Stimulated activated naive CD8-positive, alpha-beta T cell treated with anti-CD3 and anti-CD28 coated beads, Interleukin-15, Interleukin-2, amounts not matched to agents 100 ng/mL and 50 ng/mL, for 24 hours (primary cell): ENCODE results near the gene ZMYND19.
A peak's percentile ranks its signal among the peaks of the same experiment; 100 is the strongest.
"Not testable (repeated sequence)": the region's sequence is repeated elsewhere in the genome, so short reads cannot be mapped to it uniquely, and the experiment has no call there.

Source experiments
- H3K27ac Mint-ChIP-seq: one replicate; pipeline ENCODE4 v1.8.0; 2021; ENCODE audit warnings: mild to moderate bottlenecking, mixed read lengths
- H3K27me3 Mint-ChIP-seq: one replicate; pipeline ENCODE4 v1.8.0; 2021; ENCODE audit warnings: mixed read lengths
- H3K36me3 Mint-ChIP-seq: one replicate; pipeline ENCODE4 v1.8.0; 2021; ENCODE audit warnings: low read depth, mixed read lengths
- H3K4me1 Mint-ChIP-seq: one replicate; pipeline ENCODE4 v1.8.0; 2021; ENCODE audit warnings: low read depth, mixed read lengths
- H3K4me3 Mint-ChIP-seq: one replicate; pipeline ENCODE4 v1.8.0; 2021; ENCODE audit warnings: mild to moderate bottlenecking, mixed read lengths
- H3K9me3 Mint-ChIP-seq: one replicate; pipeline ENCODE4 v1.8.0; 2021; ENCODE audit warnings: mixed read lengths

ZMYND19 gene

GRCh38 chr9:137583347-137583746 is 7.0 kb downstream of the ZMYND19 start:
- Mint-ChIP-seq H3K4me3 (no peak overlapping the region), H3K36me3 (peaks cover 50% of the 10 kb centered on the region), H3K27ac (no peak overlapping the region), H3K4me1 (peaks cover 14% of the 10 kb centered on the region), H3K27me3 (no peaks in the 10 kb centered on the region), H3K9me3 (no peaks in the 10 kb centered on the region)

- Mint-ChIP-seq H3K27ac (no peak overlapping the region), H3K27me3 (no peaks in the 10 kb centered on the region), H3K4me1 (peaks cover 14% of the 10 kb centered on the region), H3K36me3 (peaks cover 41% of the 10 kb centered on the region), H3K9me3 (no peaks in the 10 kb centered on the region), H3K4me3 (no peak overlapping the region)
Observed at GRCh38 chr9:137582286-137582860, 7.9 kb downstream of the ZMYND19 start.

DNA sequence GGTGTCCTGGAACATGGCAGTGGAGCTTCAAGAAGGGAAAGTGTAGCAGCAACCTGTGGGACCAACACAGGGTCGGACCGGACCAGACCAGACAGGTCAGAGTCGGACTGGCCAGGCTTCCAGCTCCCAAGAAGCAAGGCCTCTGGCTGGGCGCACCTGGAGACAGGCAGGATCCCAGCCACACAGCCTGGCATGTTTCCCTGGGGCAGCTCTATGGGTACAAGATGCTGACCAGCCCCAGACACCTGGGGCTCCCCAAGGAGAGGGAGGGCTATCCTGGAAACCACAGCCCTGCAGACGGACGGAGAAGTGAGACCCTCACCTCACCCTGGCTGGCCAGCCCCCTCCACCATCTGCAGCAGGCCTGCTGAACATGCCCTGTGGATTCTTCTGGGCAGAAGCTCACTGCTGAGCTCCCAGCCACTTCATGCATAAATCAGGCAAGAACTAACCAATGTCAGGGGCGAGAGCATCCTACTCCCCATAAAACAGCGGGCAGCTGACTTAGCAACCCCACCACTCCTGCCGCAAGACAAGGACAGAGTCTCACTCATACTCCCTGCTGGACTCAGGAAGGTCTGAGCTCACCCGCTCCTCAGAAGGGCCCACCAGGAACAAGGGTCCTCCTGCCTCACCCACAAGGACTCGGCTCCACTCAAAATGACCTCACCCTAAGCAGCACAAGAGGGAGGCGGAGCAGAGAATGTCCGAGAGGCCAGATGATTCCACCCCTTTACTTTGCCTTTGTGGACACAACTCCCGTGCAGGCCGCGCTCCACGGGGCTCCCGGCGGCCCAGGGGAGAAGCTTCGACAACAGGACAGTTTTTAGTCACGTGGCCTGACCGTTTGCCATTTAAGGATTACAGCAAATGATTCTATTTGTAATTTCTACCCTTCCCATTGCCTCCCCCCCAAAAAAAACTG is 8.7 kb downstream of the ZMYND19 start:
- Mint-ChIP-seq H3K27me3 (no peaks in the 10 kb centered on the region), H3K9me3 (no peaks in the 10 kb centered on the region), H3K27ac (peak overlapping the region; percentile 26), H3K4me3 (no peak overlapping the region), H3K4me1 (peaks cover 21% of the 10 kb centered on the region), H3K36me3 (peaks cover 39% of the 10 kb centered on the region)

- H3K4me1 Mint-ChIP-seq: peaks cover 28% of the 10 kb centered on the region
- peaks cover 38% of the 10 kb centered on the region for H3K36me3 Mint-ChIP-seq
- no peak overlapping the region for H3K4me3 Mint-ChIP-seq
- H3K9me3 Mint-ChIP-seq: no peaks in the 10 kb centered on the region
- no peak overlapping the region for H3K27ac Mint-ChIP-seq
- H3K27me3 Mint-ChIP-seq: no peaks in the 10 kb centered on the region
Observed at GRCh38 chr9:137580954-137581322, 9.4 kb downstream of the ZMYND19 start.

- Mint-ChIP-seq H3K27me3 (no peaks in the 10 kb centered on the region), H3K36me3 (peaks cover 42% of the 10 kb centered on the region), H3K4me3 (no peak overlapping the region), H3K4me1 (peaks cover 34% of the 10 kb centered on the region), H3K27ac (no peak overlapping the region), H3K9me3 (no peaks in the 10 kb centered on the region)
Observed at GRCh38 chr9:137580209-137580953, 9.9 kb downstream of the ZMYND19 start.

DNA sequence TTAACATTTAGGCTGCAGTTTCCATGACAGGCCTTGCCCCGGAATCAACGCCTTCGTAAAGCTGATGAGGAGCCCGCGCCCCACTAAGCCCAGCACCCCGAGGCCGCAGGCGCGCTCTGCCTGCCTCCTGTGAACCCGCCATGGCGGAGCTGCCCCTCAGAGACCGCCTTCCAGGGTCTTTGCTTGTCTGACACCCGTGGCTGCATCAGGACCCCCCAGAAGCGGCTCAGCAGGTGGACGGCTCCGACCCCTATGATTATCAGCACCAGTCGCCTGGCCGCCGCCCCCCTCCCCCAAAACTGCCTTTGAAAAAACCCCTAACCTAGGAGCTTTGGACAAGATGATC is 11.1 kb downstream of the ZMYND19 start:
- H3K27ac Mint-ChIP-seq: peak overlapping the region; percentile 58

DNA sequence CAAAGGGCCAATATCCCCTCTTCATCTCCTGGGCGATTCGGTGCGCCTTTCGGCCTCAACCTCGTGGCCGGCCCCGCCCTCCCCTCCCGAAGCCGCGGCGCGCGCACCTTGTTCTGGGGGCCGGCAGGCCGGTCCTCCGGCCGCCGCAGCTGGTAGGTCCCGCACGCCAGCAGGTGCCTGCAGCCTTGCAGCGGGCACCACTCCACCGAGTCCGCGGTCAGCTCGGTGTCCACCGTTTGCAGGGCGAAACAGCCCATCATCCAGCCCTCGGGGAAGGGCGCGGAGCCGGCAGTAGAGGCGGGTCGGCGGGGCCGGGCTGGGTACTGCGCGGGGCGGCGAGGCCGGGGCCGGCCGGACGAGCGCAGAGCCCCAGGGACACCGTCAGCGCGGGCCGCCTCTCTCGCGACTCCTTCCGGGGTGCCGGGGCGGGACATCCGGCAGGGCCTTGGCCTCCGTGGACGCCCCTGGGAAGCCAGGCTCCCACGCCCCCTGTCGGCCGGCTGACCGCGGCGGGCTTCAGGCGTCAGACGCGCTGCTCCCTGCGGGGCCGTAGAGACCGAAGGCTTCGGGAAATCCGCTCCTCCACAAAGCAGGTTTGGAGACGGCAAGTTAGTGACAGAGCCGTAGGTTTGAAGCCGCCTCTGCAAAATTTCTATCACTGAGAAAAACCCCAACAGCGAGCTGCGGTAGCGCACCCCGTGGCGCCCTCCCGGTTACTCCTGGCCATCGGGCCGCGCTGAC is 11.6 kb downstream of the ZMYND19 start, which contains the start of gene DPH7:
DPH7 (minus strand) TSS at position 408 of the 741 bp plus-strand sequence; CDS start at position 260, 148 bp downstream.
- no peaks in the 10 kb centered on the region for H3K9me3 Mint-ChIP-seq
- peak within 1 kb of the TSS; percentile 82 for H3K27ac Mint-ChIP-seq
- peak within 1 kb of the TSS; percentile 91 for H3K4me3 Mint-ChIP-seq
- H3K4me1 Mint-ChIP-seq: peaks cover 39% of the 10 kb centered on the region
- H3K27me3 Mint-ChIP-seq: no peaks in the 10 kb centered on the region
- peaks cover 51% of the 10 kb centered on the region for H3K36me3 Mint-ChIP-seq

More for the DNA sequence above, 11.1 kb downstream of the ZMYND19 start:
- Mint-ChIP-seq H3K4me3 (peak overlapping the region; percentile 56), H3K4me1 (peaks cover 39% of the 10 kb centered on the region), H3K27me3 (no peaks in the 10 kb centered on the region), H3K36me3 (peaks cover 49% of the 10 kb centered on the region), H3K9me3 (no peaks in the 10 kb centered on the region)

- H3K27me3 Mint-ChIP-seq: no peaks in the 10 kb centered on the region
- peaks cover 42% of the 10 kb centered on the region for H3K36me3 Mint-ChIP-seq
- peaks cover 39% of the 10 kb centered on the region for H3K4me1 Mint-ChIP-seq
- no peaks in the 10 kb centered on the region for H3K9me3 Mint-ChIP-seq
- peak overlapping the region; percentile 28 for H3K27ac Mint-ChIP-seq
- peak overlapping the region; percentile 1 for H3K4me3 Mint-ChIP-seq
Observed at GRCh38 chr9:137575716-137576411, 14.4 kb downstream of the ZMYND19 start.

DNA sequence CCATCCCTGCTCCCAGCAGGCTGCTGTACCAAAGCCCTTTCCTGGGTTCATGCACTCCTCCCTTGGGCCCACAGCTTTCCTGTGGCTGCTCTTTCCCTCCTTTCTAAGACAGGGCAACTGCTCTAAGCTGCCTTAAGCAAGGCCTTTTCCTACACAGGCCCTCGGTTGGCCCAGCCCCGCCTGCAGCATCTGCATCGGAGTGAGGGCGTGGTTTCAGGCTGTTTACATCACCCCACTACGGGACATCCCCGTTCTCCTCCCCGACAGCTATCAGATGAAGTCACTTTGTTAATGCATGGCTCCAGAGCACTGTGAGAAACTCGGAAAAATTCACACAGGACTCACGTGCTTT is 15.0 kb downstream of the ZMYND19 start:
- Mint-ChIP-seq H3K4me1 (peaks cover 39% of the 10 kb centered on the region), H3K9me3 (no peaks in the 10 kb centered on the region), H3K36me3 (peaks cover 47% of the 10 kb centered on the region), H3K27ac (peak overlapping the region; percentile 28), H3K4me3 (no peak overlapping the region), H3K27me3 (no peaks in the 10 kb centered on the region)

DNA sequence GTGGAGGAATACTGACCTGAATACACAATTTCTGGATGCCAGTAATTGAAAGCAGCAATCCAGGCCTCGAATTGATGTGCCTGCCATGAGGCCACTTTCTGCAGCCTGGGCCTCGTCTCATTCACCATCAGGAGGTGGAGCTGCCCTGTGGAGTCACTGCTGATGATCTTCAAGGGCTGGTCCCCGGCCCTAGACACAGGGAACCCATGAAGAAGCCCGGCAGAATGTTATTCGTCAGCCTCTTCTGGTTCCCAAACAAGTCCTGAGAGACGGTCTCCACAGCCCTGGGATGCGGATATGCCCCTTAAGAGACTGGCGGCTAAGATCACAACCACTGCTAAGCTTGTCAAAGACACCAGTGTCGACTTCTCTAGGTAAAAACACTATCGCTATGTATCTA is 16.1 kb downstream of the ZMYND19 start:
- Mint-ChIP-seq H3K9me3 (no peaks in the 10 kb centered on the region), H3K27me3 (no peaks in the 10 kb centered on the region), H3K4me1 (peaks cover 36% of the 10 kb centered on the region), H3K36me3 (peaks cover 53% of the 10 kb centered on the region), H3K27ac (no peak overlapping the region), H3K4me3 (no peak overlapping the region)

GRCh38 chr9:137570566-137570965 is 19.7 kb downstream of the ZMYND19 start:
- no peaks in the 10 kb centered on the region for H3K9me3 Mint-ChIP-seq
- peaks cover 8% of the 10 kb centered on the region for H3K4me1 Mint-ChIP-seq
- H3K4me3 Mint-ChIP-seq: no peak overlapping the region
- peak overlapping the region; percentile 0 for H3K27ac Mint-ChIP-seq
- peaks cover 43% of the 10 kb centered on the region for H3K36me3 Mint-ChIP-seq
- H3K27me3 Mint-ChIP-seq: no peaks in the 10 kb centered on the region

- peaks cover 35% of the 10 kb centered on the region for H3K36me3 Mint-ChIP-seq
- H3K4me1 Mint-ChIP-seq: no peaks in the 10 kb centered on the region
- H3K27ac Mint-ChIP-seq: no peak overlapping the region
- H3K27me3 Mint-ChIP-seq: no peaks in the 10 kb centered on the region
- no peak overlapping the region for H3K4me3 Mint-ChIP-seq
- H3K9me3 Mint-ChIP-seq: no peaks in the 10 kb centered on the region
Observed at GRCh38 chr9:137569609-137570203, 20.6 kb downstream of the ZMYND19 start.

- not testable (repeated sequence) for H3K4me1 Mint-ChIP-seq, H3K9me3 Mint-ChIP-seq, H3K27me3 Mint-ChIP-seq, H3K27ac Mint-ChIP-seq, H3K4me3 Mint-ChIP-seq
- peaks cover 35% of the 10 kb centered on the region for H3K36me3 Mint-ChIP-seq
Observed at GRCh38 chr9:137568445-137568844, 21.9 kb downstream of the ZMYND19 start.
